ENCODE measurements around the gene CDK12.
"Not testable (repeated sequence)": the region's sequence is repeated elsewhere in the genome, so short reads cannot be mapped to it uniquely, and the experiment has no call there.

DNA sequence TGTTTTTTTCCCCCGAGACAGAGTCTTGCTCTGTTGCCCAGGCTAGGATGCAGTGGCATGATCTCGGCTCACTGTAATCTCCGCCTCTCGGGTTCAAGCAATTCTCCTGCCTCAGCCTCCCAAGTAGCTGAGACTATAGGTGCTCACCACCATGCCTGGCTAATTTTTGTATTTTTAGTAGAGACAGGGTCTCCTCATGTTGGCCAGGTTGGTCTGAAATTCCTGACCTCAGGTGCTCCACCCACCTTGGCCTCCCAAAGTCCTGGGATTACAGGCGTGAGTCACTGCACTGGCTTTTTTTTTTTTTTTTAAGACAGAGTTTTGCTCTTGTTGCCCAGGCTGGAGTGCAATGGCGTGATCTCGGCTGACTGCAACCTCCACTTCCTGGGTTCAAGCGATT is 18.3 kb downstream of the CDK12 start:
- TF ChIP-seq, protein P1, sequence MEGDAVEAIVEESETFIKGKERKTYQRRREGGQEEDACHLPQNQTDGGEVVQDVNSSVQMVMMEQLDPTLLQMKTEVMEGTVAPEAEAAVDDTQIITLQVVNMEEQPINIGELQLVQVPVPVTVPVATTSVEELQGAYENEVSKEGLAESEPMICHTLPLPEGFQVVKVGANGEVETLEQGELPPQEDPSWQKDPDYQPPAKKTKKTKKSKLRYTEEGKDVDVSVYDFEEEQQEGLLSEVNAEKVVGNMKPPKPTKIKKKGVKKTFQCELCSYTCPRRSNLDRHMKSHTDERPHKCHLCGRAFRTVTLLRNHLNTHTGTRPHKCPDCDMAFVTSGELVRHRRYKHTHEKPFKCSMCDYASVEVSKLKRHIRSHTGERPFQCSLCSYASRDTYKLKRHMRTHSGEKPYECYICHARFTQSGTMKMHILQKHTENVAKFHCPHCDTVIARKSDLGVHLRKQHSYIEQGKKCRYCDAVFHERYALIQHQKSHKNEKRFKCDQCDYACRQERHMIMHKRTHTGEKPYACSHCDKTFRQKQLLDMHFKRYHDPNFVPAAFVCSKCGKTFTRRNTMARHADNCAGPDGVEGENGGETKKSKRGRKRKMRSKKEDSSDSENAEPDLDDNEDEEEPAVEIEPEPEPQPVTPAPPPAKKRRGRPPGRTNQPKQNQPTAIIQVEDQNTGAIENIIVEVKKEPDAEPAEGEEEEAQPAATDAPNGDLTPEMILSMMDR (IDR thresholded peaks at IDR 0.05): not testable (repeated sequence)
- TF ChIP-seq FOSL2 (IDR thresholded peaks at IDR 0.05); FOSL2 (CRISPR knock-in tag; IDR thresholded peaks at IDR 0.05); CBX2 (IDR thresholded peaks at IDR 0.05; ENCODE audit: borderline replicate concordance, low read depth); POLR2A (IDR thresholded peaks at IDR 0.05; ENCODE audit: low read length); CEBPB (IDR thresholded peaks at IDR 0.05); HOXB13 (CRISPR knock-in tag; IDR thresholded peaks at IDR 0.05; ENCODE audit: low read depth); JUN (IDR thresholded peaks at IDR 0.05); HEYL (CRISPR knock-in tag; IDR thresholded peaks at IDR 0.05); EP300 (IDR thresholded peaks at IDR 0.05); KDM5A (IDR thresholded peaks at IDR 0.05): not testable (repeated sequence)
- TF ChIP-seq, protein P2, sequence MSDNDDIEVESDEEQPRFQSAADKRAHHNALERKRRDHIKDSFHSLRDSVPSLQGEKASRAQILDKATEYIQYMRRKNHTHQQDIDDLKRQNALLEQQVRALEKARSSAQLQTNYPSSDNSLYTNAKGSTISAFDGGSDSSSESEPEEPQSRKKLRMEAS (IDR thresholded peaks at IDR 0.05): not testable (repeated sequence)
